GM21381 (cell line): ENCODE data around the gene FOXS1.
"Not testable (repeated sequence)": the region's sequence is repeated elsewhere in the genome, so short reads cannot be mapped to it uniquely, and the experiment has no call there.

Experiments used
- ATAC-seq: cut with Tn5 transposase; IDR thresholded peaks from one replicate; pipeline ENCODE4 v1.9.1; 2021; ENCODE audit warnings: mild to moderate bottlenecking, moderate library complexity; ENCODE audit not compliant: unreplicated experiment

Gene FOXS1

DNA sequence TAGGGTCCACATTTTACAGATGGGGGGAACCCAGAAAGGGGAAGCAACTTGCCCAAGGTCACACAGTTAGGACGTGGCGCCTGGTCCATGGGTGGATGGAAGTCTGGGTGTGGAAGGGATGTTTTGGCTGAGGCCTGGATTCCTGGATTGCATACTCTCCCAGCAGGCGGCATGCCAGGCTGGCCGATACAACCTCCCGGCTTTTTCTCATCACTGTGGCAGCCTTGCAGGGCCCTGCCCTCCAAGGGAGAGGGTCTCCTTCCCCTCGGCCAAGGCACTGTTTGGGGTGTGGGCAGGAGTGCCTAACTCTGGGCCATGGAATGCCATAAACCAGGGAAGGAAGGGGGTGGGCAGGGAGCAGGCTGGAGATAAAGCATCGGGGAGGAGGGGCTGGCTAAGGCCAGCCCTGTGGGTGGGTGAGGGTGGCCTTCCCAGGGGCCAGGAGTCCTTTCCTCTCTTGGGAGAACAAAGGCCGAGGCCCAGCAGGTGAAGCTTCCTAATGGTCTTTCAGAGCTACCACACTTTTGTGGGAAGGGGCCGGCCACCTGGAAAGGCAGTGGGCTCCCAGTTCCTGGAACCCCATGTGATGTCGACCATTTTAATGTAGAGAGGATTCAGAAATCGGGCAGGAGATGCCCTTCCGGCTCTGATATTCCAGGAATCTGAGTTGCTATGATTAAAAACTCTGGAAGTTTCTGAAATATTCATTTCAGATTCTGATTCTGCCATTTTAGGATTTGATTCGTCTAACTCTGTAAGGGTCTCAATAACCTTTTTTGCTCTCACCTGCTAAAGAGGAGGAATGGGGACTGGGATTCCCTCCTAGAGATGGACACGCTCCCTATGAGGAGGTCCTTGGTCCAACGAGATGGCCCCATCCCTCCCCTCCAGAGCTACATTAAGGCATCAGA lies 4.2 kb downstream of the FOXS1 start:
- no peak for ATAC-seq

DNA sequence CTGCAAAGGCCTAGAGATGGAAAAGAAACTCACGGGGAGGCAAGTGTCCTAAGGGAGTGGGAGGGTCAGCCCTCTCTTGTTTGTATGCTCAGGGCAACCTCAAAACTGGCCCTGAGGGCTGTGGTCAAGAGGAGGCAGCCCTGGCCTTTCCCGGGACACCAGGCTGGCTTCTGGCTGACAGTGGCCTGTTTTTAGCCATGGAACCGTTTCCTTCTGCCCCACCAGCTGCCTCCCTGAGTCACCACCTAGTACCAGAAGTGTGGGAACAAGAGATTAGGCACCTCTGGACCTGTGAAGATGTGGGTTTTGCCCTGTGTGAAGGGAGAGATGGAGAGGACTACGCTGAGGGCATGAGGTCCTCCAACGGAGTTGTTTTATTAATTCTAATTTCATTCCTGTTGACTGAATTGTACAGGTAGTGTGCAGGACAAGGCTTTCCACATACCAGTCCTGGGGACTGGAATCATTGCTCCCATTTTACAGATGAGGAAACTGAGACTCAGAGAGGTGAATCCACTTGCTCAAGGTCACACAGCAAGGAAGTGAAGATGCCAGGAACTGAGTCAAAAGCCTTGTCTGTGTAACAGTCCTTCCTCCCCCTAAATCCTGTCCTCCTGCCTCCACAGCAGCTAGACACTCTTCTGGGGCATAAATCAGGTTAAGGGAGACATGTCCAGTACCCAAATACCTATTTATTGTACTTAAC lies 5.5 kb downstream of the FOXS1 start:
- no peak for ATAC-seq

DNA sequence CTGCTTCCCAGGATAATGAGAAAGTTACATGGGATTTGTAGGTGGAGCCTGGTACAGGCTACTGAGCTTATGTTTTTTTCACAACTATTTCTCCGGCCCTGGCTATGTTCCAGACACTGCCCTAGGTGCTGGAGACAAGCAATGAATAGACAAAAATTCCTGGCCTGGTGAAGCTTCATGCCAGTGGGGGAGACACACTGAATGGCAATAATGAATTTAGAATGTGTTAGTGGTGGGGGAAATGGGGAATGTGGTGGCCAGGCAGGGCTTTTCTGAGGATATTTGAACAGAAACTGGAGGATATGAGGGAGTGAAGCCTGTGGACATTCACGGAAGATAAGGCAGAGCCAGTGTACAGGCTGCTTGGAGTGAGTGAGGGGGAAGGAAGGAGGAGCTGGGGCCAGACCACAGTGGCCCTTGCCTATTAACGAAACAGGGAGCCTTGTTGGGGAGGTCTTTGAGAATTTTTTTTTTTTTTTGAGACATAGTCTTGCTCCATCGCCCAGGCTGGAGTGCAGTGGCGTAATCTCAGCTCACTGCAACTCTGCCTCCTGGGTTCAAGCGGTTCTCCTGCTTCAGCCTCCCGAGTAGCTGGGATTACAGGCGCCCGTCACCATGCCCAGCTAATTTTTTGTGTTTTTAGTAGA lies 6.6 kb downstream of the FOXS1 start:
- no peak for ATAC-seq

DNA sequence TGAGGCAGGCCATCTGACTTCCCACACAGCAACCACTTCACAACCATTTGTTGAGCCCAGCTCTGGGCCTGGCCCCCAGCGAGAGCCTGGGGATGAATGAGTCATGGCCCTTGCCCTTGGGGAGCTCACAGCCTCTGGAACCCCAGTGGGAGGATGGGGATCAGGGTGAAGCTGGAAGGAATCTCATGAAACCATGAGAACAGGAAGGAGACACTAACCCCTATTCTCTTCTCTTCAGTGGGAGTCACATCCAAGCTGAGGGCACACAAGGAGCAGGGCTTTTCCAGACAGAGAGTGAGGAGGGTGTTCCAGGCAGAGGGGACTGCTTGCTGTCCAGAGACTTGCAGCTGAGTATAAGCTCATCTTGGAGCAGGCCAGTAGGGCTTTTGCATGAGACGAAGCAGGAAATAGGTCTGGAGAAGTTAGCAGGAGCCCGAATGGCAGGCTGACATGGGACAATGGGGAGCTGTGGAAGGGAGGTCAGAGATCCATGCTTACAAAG lies 7.5 kb downstream of the FOXS1 start:
- ATAC-seq = no peak

DNA sequence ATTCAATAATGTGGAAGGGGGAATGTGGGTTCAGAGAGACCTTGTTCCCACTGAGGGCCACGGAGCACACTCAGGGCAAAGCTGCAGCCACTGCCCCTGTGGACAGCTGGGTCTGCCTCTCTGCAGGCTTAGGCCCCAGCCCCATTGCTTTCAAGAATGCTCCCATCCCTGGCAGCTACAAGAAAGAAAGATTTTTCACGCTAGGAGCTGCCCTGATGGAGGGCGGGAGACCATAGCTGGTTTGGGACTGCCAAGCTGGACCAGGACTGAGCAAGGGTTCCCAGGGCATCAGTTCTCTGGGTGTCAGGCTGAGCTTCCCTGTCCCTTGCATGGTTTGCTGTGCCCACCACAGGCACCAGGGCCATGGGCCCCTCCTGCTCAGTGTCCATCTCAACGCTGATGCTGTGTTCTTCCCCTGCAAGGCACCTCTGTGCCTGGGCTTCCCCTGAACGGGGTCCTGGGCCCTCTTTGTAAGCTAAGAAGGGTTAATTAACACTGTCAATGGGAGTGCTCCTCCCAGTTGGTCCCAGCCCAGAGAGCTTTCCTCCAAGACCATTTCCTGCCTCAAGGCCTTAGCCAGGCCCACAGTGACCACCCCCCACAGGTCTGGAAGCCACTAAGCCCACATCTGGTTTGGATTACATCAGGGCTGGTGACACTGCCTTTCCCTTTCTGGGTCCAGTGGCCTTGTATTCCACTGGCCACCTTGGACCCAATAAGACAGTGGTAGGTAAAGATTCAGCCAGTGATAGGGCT lies 8.4 kb downstream of the FOXS1 start:
- ATAC-seq = no peak

DNA sequence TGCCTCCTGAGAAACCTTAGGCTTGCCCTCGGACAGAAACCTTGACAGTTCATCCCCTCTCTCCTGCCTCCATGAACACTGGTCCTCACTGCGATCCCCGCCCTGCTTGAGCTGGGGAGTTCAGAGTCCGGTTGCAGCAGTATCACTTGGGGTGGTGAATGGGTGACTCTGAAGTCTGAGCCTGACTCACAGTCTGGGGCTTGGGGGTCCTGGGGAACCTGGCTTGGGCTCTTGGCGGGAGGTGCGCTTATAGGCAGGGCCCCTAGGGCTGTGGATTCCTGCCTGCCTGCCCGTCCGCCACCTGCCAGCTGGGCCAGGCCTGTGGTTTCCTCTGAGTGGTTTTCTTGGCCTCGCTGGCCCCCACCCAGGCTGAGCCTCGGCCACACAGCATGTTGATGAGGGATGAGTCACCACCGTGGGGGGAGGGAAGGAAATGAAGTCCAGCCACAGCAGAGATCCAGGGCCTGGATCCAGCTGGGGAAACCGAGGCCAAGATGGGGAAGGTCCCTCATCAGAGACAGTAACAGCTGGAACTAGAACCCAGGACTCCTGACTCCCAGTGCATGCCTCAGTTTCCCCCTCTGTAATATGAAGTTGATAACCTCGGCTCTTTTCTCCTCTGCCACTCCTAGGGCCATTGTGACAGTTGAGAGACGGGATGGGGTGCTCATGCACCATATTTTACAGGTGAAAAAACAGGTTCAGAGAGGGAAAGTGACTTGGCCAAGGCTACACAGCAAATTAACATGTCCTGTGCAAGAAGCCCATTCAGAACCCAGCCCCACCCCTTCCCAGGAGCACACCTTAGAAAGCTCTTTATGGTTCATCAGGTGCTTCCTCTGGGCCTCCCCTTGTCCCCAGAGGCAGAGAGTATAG lies 9.2 kb downstream of the FOXS1 start:
- peak; percentile 78 for ATAC-seq

DNA sequence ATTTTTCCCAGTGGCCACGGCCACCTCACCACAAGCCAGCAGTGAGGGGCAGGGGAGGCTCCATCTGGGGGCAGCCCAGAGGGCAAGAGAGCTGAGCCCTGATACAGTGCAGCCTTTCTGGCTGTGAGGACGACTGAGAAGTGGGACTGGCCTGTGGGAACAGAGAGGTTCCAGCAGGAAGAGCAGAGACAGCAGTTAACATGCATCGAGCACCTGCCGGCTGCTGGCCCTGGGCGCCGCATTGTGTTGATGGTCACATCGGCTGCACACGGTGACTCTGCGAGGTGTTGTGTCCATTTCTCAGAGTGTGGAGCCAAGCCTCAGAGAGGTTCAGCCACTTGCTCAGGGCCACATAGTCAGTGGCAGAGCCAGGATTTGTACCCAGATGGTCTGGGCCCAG lies 9.8 kb downstream of the FOXS1 start:
- ATAC-seq = no peak

DNA sequence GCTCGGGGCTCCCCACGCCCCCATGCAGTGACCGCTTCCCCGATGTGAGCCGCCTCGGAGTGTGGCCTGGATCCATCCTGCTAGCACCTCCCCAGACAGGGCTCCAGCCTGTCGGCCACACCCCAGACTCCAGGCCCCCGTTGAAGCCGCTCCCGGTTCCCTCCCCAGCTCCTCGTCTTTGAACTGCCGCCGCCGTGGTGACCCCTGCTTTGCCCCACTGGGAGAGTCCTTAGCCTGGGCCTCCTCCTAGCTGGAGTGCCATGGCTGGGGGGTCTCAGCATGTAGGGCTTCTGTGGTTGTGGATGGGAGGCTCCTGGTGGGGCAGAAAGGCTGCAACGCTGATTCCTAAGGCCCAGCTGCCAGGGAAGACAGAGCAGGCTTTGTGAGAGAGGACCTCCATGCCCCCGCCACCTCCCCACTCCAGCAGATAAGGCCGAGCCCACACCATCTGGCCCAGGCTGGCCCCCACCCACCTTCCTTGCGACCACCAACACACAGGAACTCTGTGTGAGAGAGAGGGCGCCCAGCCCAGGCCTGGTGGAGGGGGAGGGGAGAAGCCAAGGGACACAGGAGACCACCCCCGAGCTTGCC lies 11.4 kb downstream of the FOXS1 start:
- ATAC-seq = no peak

DNA sequence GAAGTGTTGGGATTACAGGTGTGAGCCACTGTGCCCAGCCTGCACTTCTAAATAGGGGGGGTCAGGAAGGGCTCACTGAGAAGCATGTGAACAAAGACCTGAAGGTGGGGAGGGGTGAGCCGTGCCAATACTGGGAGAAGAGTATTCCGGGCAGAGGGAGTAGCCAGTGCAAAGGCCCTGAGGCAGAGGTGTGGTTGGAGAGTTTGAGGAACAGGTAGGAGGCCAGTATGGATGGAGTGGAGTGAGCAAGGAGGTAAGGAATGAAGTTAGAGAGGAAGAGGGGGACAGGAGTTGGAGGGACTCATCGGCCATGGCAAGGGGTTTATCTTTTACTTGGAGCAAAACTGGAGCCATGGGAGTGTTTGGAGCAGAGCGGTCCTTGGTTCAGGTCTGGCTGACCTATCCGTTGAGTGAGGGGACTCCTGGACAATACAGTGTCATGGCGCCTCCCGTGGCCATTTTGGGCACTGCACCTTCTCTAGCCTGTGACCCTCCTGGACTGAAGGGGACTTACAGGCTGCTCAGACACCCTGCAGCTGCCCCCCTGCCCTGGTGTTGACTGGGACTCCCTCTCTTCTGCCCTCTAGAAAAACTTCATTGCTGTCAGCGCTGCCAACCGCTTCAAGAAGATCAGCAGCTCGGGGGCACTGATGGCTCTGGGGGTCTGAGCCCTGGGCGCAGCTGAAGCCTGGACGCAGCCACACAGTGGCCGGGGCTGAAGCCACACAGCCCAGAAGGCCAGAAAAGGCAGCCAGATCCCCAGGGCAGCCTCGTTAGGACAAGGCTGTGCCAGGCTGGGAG lies 12.1 kb downstream of the FOXS1 start:
- ATAC-seq = no peak

DNA sequence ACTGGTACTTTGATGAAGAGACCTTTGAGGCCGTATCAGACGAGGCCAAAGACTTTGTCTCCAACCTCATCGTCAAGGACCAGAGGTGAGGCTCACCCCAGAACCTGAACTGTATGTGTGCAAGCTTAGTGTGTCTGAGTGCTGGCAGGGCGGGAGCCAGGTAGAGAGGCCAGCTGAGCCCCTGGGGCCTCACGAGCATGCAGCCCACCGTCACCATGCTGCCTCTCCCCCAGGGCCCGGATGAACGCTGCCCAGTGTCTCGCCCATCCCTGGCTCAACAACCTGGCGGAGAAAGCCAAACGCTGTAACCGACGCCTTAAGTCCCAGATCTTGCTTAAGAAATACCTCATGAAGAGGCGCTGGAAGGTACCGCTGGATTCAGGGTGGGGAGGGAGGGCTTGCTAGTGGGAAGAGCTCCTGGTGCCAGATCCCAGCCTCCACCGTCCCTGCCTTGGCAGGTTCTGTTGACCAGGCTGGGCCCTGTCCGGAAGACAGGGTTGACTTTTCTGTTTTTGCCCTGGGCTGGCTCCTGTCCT lies 13.6 kb downstream of the FOXS1 start:
- no peak for ATAC-seq

DNA sequence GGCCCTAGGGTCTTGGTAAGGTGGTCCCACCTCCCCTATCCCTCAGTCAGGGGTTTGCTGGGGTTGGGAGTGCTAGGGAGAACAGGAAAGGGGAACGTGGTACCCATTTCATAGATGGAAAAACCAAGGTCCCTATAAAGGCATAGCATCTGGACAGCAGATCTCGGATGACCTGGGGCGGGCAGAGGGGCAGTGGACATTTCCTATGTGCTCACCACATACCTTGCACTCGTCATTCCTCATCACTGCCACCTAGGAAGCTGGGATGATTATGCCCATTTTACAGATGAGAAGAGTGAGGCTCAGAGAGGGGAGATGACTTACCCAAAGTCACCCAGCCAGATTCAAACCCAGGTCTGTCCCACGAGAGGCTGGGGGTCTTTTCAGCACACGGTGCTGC lies 14.2 kb downstream of the FOXS1 start:
- ATAC-seq = no peak

DNA sequence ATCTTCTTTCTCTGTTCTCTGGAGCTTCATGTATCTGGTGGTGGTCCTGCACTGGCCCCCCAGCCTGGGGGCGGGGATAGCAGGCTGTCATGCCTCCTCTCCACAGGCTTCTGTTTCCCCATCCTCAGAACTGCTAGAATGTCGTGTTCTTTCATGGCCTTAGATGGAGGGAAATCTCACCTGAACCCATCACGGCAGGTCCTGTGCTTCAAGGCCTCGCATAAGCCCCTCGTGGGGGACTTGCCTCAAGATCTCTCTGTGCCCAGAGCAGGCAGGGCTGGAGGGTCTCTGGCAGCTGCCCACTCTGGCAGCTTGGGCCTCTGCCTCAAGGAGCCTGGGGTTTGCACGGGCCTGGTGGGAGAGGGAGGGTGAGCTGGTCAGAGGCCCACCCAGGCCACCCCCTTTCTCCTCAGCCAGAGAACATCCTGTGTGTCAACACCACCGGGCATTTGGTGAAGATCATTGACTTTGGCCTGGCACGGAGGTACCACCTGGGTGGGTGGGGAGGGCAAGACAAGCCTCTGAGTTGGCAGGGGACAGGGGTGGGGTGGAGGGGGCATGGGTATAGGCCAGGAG lies 14.9 kb downstream of the FOXS1 start:
- ATAC-seq = no peak

DNA sequence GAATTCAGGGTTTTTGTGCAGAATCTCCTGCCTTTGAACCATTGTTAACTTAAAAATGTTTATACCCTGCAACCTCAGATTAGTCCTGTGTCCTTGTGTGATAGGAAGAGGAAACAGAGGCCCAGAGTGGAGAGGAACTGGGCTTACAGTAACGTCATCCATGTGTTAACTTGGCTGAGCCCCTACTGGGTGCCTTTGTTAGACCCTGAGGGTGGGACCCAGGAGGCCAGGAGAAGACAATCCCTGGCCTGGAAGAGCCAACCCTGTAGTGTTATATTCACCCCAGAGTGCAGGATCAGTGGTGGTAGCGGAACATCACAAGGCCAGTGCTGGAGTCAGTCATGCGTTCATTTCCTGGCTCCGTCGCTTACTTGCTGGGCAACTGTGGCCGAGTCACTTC lies 15.7 kb downstream of the FOXS1 start:
- no peak for ATAC-seq

DNA sequence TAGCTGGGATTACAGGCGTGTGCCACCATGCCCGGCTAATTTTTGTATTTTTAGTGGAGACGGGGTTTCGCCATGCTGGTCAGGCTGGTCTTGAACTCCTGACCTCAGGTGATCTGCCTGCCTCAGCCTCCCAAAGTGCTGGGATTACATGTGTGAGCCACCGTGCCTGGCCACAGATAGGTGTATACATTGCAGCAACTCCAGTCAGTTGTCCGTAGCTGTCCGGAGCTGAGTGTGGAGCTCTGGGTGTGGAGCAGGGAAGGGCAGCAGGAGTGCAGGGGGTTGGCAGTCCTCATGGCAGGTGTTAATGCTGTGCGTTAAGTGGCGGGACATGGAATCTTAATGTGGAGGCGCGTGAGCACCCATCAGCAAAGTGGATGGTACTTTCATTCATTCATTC lies 17.4 kb downstream of the FOXS1 start:
- ATAC-seq = not testable (repeated sequence)

DNA sequence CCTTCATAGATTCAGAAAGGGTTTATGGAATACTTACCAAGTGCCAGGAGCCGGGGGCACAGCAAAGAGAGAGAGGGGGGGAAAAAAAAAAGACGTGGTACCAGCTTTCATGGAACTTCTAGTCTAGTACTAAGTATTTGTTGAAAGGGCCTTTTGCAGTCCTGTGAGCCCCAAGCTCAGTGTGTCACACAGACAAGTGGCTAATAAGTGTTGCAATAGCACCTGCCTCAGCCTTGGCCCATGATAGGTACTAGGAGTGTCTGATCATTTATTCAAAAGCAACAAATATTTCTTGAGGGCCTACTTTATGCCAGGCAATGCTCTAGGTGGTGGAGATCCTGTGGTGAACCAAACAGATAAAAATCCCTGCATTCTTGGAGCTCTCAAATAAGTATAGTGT lies 18.3 kb downstream of the FOXS1 start:
- no peak for ATAC-seq

DNA sequence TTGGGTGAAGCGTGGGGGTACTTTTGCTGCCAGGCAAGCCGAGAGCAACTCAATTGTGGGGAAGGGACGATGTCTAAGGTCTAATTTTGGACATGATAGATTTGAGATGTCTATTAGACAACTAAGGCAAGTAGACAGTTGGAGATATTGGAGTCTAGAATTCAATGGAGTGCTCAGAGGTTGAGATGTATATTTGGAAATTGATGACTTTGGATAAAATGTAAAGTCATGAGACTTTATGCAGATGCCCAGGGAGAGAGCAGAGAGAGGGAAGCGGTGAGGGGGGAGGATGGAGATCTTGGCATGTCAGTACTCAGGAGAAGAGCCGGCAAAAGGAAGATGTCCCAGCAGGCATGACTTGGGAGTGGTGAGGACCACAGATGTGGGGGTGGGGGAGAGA lies 19.3 kb downstream of the FOXS1 start:
- ATAC-seq = no peak

DNA sequence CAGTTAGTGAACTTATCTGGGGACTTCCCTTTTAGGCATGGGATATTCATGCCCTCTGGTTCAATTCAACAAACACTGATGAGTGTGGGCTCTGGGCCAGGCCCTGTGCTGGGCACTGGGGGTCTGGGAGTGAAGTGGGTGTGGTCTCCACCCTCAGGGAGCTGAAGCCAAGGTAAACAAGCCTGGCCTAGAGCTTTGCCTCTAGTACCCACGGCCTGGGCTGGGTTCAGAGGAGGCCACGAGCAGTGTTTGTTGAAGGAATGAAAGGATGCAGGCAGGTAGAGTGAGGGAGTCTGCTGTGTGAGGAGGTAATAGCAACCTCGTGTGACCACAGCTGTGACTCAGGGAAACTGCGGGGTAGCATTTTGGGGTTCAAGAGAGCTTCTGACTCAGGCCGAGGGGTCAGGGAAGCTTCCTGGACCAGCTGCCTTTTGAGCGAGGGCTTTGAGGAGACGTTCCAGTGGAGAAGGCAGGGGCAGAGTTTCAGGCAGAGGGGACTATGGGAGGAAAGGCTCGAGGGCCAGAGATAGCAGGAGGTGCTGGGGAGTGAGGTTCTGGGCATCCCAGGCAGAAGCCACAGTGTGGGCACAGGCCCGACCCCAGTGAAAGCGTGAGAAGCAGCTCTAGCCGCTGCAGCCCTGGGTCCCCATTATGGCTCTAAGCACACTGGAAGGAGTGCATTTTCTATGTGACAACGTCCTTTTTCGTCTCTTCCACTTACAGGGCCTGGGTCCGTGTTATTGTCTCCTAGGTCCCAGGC lies 20.7 kb downstream of the FOXS1 start:
- ATAC-seq = no peak
